Smooth muscle cell (in vitro differentiated cells): ENCODE results near the gene CTNNA3. TPM values are rescaled to one million over a fixed set of nuclear protein-coding genes. Genes with fewer than 3 reads are reported as not detected.

Experiments
- DNase-seq: peaks from one replicate; lab custom pipeline; 2025; ENCODE audit not compliant: unreplicated experiment; lab: John Stamatoyannopoulos, UW
- H2AFZ ChIP-seq: fragments of 200-600 bp; sonication (generic); 2 replicates; pipeline ENCODE4 v1.6.0; 2016; ENCODE audit warnings: antibody characterized with exemption, low read depth, mild to moderate bottlenecking
- H3F3A ChIP-seq: fragments of 200-600 bp; sonication (generic); 2 replicates; pipeline ENCODE4 v1.6.0; 2017; ENCODE audit warnings: antibody characterized with exemption, low read depth
- H3K27ac ChIP-seq: fragments of 200-600 bp; sonication (generic); 2 replicates; pipeline ENCODE4 v1.5.1; 2016; ENCODE audit warnings: low read depth, mild to moderate bottlenecking
- H3K27me3 ChIP-seq: fragments of 200-600 bp; sonication (generic); 2 replicates; pipeline ENCODE4 v1.6.1; 2016; ENCODE audit warnings: low read depth, mild to moderate bottlenecking
- H3K36me3 ChIP-seq: fragments of 200-600 bp; sonication (generic); 2 replicates; pipeline ENCODE4 v1.5.1; 2016; ENCODE audit warnings: low read depth
- H3K4me1 ChIP-seq: fragments of 200-600 bp; sonication (generic); 2 replicates; pipeline ENCODE4 v1.5.1; 2016; ENCODE audit warnings: low read depth
- H3K4me2 ChIP-seq: fragments of 200-600 bp; sonication (generic); 2 replicates; pipeline ENCODE4 v1.6.0; 2016; ENCODE audit warnings: mild to moderate bottlenecking
- H3K4me3 ChIP-seq: fragments of 200-600 bp; sonication (generic); 2 replicates; pipeline ENCODE4 v1.5.1; 2016; ENCODE audit warnings: mild to moderate bottlenecking
- H3K79me2 ChIP-seq: fragments of 200-600 bp; sonication (generic); 2 replicates; pipeline ENCODE4 v1.6.0; 2016; ENCODE audit warnings: low read depth, mild to moderate bottlenecking
- H3K9ac ChIP-seq: fragments of 200-600 bp; sonication (generic); 2 replicates; pipeline ENCODE4 v1.6.0; 2016; ENCODE audit warnings: low read depth
- H3K9me3 ChIP-seq: fragments of 200-600 bp; sonication (generic); replicated peaks from 2 replicates; pipeline ENCODE4 v1.5.1; 2016; ENCODE audit warnings: low read depth
- H4K20me1 ChIP-seq: fragments of 200-600 bp; sonication (generic); 2 replicates; pipeline ENCODE4 v1.6.0; 2016; ENCODE audit warnings: low read depth
- WGBS: methylation state at CpG from one replicate; pipeline ENCODE4 v1.1.7; 2016; ENCODE audit warnings: low lambda C conversion rate; 5-methylcytosine and 5-hydroxymethylcytosine counted together
- polyA plus RNA-seq: library from polyadenylated mRNA; unstranded; fragments of >200 nt; fragmentation: Nextera tagmentation; extraction: Ambion mirVana; gene quantifications from 2 replicates; pipeline ENCODE4 v1.2.1, GENCODE V29; 2016
- total RNA-seq: library from RNA; depleted of rRNA; stranded (reverse); fragments of >200 nt; gene quantifications from 2 replicates; pipeline ENCODE4 v1.2.3, GENCODE V29; 2014
- TF ChIP-seq, protein P1 (sequence below): fragments of 200-600 bp; sonication (generic); IDR thresholded peaks from 2 replicates; pipeline ENCODE4 v1.5.1; 2017; ENCODE audit warnings: borderline replicate concordance, mild to moderate bottlenecking, antibody characterized with exemption; ENCODE audit not compliant: insufficient read depth, poor library complexity, severe bottlenecking

CTNNA3 gene
- total and polyA plus RNA-seq, 2 experiments from 2014 or later, result 1.3 TPM; not detected in 1

DNA sequence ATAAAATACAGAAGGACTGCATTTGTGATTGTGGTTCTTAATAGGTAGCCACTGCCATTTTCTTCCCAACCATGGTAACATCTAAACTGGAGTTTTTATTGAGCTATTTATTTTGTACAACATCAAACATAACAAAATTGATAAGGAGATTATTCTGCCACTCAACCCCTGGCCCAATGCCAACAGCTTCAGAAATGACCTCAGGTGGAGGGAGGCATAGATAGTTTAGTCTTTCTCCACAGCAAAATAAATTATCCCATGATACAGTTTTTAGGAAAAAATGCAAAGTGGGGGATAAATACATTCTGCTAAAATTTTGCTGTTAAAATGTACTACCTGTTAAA, 712.5 kb downstream of the CTNNA3 start:
- TF ChIP-seq, protein P1, sequence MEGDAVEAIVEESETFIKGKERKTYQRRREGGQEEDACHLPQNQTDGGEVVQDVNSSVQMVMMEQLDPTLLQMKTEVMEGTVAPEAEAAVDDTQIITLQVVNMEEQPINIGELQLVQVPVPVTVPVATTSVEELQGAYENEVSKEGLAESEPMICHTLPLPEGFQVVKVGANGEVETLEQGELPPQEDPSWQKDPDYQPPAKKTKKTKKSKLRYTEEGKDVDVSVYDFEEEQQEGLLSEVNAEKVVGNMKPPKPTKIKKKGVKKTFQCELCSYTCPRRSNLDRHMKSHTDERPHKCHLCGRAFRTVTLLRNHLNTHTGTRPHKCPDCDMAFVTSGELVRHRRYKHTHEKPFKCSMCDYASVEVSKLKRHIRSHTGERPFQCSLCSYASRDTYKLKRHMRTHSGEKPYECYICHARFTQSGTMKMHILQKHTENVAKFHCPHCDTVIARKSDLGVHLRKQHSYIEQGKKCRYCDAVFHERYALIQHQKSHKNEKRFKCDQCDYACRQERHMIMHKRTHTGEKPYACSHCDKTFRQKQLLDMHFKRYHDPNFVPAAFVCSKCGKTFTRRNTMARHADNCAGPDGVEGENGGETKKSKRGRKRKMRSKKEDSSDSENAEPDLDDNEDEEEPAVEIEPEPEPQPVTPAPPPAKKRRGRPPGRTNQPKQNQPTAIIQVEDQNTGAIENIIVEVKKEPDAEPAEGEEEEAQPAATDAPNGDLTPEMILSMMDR, result no peak
- Histone ChIP-seq H3K36me3 (no peaks in the 10 kb centered on the region), H3K4me1 (no peaks in the 10 kb centered on the region), H3K27me3 (no peaks in the 10 kb centered on the region), H4K20me1 (no peaks in the 10 kb centered on the region), H2AFZ (no peak overlapping the region), H3K4me3 (no peak overlapping the region), H3K9ac (no peak overlapping the region), H3K79me2 (no peaks in the 10 kb centered on the region), H3K27ac (no peak overlapping the region), H3K9me3 (no peaks in the 10 kb centered on the region), H3F3A (no peaks in the 10 kb centered on the region), H3K4me2 (no peak overlapping the region)
- no peak for DNase-seq

DNA sequence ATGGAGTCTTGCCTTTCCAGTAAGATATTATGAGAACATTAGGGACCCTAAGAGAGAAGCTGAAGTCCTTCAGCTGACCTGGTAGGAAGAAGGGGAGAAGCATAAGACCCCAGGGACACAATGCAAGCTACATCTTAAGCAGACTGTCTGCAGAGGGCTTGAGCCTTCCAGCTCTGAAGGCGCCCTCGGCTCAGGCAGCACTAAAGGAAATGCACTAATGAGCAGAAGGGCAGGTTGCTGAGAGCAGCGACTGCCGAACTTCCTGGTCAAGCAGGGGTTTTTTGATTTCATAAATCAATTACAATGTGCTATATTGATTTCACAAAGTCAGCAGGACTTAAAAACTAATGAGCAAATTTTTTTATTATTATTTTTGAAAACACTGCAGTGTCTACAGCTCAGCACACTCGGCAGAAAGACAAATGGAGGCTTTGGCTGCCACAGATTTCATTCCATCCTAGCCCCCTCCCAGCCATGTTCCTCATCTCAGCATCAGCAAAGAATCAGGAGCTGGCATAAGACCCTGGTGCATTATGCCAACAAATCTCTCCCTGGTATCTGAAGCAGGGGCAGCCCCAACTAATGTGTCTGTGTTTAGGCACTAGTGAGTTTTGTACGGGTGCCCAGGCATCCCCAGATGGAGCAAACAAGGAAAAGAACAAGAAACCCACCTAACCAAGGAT, 713.1 kb downstream of the CTNNA3 start:
- H3K4me3 ChIP-seq, result no peak overlapping the region
- H3F3A ChIP-seq, result no peaks in the 10 kb centered on the region
- H4K20me1 ChIP-seq, result no peaks in the 10 kb centered on the region
- no peak for DNase-seq
- 83% methylated on average over 6 of the region's 6 CpGs for WGBS
- H3K27ac ChIP-seq, result no peak overlapping the region
- no peak overlapping the region for H3K9ac ChIP-seq
- no peaks in the 10 kb centered on the region for H3K27me3 ChIP-seq
- no peaks in the 10 kb centered on the region for H3K36me3 ChIP-seq
- no peak overlapping the region for H2AFZ ChIP-seq
- H3K9me3 ChIP-seq, result no peaks in the 10 kb centered on the region
- H3K79me2 ChIP-seq, result no peaks in the 10 kb centered on the region
- no peaks in the 10 kb centered on the region for H3K4me1 ChIP-seq
- H3K4me2 ChIP-seq, result no peak overlapping the region
- TF ChIP-seq, protein P1, result no peak

DNA sequence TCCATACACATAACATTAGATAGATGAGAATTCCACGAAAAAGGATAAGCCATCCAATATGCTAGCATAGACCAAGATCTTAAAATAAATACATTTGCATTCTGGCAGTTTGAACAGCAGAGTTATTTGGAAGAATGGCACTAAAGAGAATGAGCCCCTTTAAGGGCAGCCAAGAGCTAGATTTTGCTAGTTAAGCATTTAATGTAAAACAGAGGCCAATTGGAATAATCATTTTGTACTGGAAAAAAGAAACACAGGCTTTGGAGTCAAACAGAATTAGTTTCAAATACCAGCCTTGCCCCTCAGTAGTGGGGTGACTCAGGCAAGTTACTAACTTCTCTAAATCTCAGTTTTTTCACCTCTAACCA, 714.0 kb downstream of the CTNNA3 start:
- Histone ChIP-seq H3K27me3 (no peaks in the 10 kb centered on the region), H3K79me2 (no peaks in the 10 kb centered on the region), H3F3A (no peaks in the 10 kb centered on the region), H3K9me3 (no peaks in the 10 kb centered on the region), H3K9ac (no peak overlapping the region), H3K4me3 (no peak overlapping the region), H3K4me2 (no peak overlapping the region), H3K36me3 (no peaks in the 10 kb centered on the region), H3K27ac (no peak overlapping the region), H3K4me1 (no peaks in the 10 kb centered on the region), H2AFZ (no peak overlapping the region), H4K20me1 (no peaks in the 10 kb centered on the region)
- TF ChIP-seq, protein P1, result no peak
- WGBS, result 92% methylated on average over 1 of the region's 1 CpG
- no peak for DNase-seq

DNA sequence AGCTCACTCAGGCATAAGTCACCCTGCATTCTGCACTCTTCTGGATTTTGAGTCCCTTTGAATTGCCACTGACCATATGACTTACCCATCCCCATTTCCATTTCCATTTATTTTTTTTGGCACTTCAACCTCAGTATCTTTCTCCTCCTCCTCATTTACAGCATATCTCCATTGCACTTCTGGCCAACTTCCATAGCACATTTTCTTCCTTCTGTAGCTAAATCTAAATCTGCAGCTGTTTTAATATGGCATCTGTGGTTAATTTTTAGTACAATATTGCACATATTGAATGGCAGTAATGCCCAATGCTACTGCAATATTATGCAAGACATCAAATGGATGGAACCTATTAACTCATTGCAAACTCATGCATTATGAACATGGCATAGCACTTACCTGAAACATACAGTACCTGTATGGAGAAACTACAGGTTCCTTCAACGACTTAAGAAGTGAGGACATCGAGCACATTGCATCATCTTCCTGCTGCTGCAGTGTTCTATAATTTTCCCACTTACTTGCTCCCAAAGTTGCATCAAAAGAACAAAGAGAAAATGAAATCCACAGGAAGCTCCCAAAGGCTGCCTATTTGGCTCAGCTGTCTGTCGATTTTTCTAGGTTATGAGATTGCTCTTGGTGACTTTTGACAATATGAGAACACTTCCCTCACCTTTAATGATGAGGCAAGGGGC, 714.5 kb downstream of the CTNNA3 start:
- no peak for DNase-seq
- WGBS, result 87% methylated on average over 3 of the region's 3 CpGs
- Histone ChIP-seq H3K36me3 (no peaks in the 10 kb centered on the region), H3K79me2 (no peaks in the 10 kb centered on the region), H3F3A (no peaks in the 10 kb centered on the region), H3K27ac (no peak overlapping the region), H3K4me3 (no peak overlapping the region), H2AFZ (no peak overlapping the region), H3K27me3 (no peaks in the 10 kb centered on the region), H3K9me3 (no peaks in the 10 kb centered on the region), H3K4me1 (no peaks in the 10 kb centered on the region), H3K9ac (no peak overlapping the region), H3K4me2 (no peak overlapping the region), H4K20me1 (no peaks in the 10 kb centered on the region)
- TF ChIP-seq, protein P1, result no peak
